Immature natural killer cell (primary cell): ENCODE measurements around the gene CEACAM16. TPM values are rescaled to one million over a fixed set of nuclear protein-coding genes. Genes with fewer than 3 reads are reported as not detected.

Source experiments
- DNase-seq, 3 donors: peaks; one replicate each; pipeline ENCODE4 v3.0.0; 2022; ENCODE audit warnings: mixed read lengths in 1 of 3
- H3K27ac Mint-ChIP-seq, 6 donors: one replicate each; pipeline ENCODE4 v1.8.0; 2020; ENCODE audit warnings: mixed read lengths in 6 of 6, mild to moderate bottlenecking in 5 of 6, inconsistent platforms in 4 of 6, moderate library complexity in 3 of 6
- H3K27me3 Mint-ChIP-seq, 3 donors: one replicate each; pipeline ENCODE4 v1.8.0; 2020 to 2021; ENCODE audit warnings: low read depth in 3 of 3, mild to moderate bottlenecking in 3 of 3, mixed read lengths in 3 of 3, moderate library complexity in 3 of 3, inconsistent platforms in 1 of 3
- H3K36me3 Mint-ChIP-seq, 3 donors: one replicate each; pipeline ENCODE4 v1.8.0; 2020; ENCODE audit warnings: mixed read lengths in 3 of 3, inconsistent platforms in 2 of 3, mild to moderate bottlenecking in 2 of 3
- H3K4me1 Mint-ChIP-seq, 2 donors: one replicate each; pipeline ENCODE4 v1.8.0; 2020; ENCODE audit warnings: inconsistent platforms in 2 of 2, mild to moderate bottlenecking in 2 of 2, mixed read lengths in 2 of 2, moderate library complexity in 1 of 2
- H3K4me3 Mint-ChIP-seq, 5 donors: one replicate each; pipeline ENCODE4 v1.8.0; 2020; ENCODE audit warnings: mild to moderate bottlenecking in 5 of 5, mixed read lengths in 5 of 5, inconsistent platforms in 3 of 5, moderate library complexity in 3 of 5
- H3K9me3 Mint-ChIP-seq, 6 donors: one replicate each; pipeline ENCODE4 v1.8.0; 2020; ENCODE audit warnings: mild to moderate bottlenecking in 6 of 6, mixed read lengths in 6 of 6, inconsistent platforms in 4 of 6, moderate library complexity in 3 of 6
- polyA plus RNA-seq, 3 donors: library from polyadenylated mRNA; unstranded; fragments of 300-500 nt; fragmentation: Illumina TruSeq; gene quantifications; one replicate each; pipeline ENCODE4 v1.2.3, GENCODE V29; 2021

Gene CEACAM16
- polyA plus RNA-seq, 3 donors from 2014 or later: not detected

GRCh38 chr19:44731081-44731480 lies 32.1 kb downstream of the CEACAM16 start:
- Mint-ChIP-seq H3K4me3 (no peak overlapping the region), H3K9me3 (no peaks in the 10 kb centered on the region), H3K36me3 (no peaks in the 10 kb centered on the region), H3K27me3 (peaks cover 4 to 8% (median 5%) of the 10 kb centered on the region in 3 donors), H3K4me1 (peaks cover 14% of the 10 kb centered on the region in 2 donors), H3K27ac (no peak overlapping the region)
- no peak for DNase-seq

- no peak overlapping the region for H3K4me3 Mint-ChIP-seq
- no peak for DNase-seq
- H3K9me3 Mint-ChIP-seq: no peaks in the 10 kb centered on the region
- peak overlapping the region in 1 of 6 donors; percentile 41 for H3K27ac Mint-ChIP-seq
- peaks cover 4 to 8% (median 8%) of the 10 kb centered on the region in 3 donors for H3K27me3 Mint-ChIP-seq
- peaks cover 14 to 18% of the 10 kb centered on the region in 2 donors for H3K4me1 Mint-ChIP-seq
- no peaks in the 10 kb centered on the region for H3K36me3 Mint-ChIP-seq
These were observed 32.7 kb downstream of the CEACAM16 start for GRCh38 chr19:44731622-44732021.

GRCh38 chr19:44732235-44733014 lies 33.5 kb downstream of the CEACAM16 start:
- Mint-ChIP-seq H3K36me3 (no peaks in the 10 kb centered on the region), H3K4me1 (peaks cover 22 to 26% of the 10 kb centered on the region in 2 donors), H3K4me3 (no peak overlapping the region), H3K27me3 (peaks cover 4 to 8% (median 8%) of the 10 kb centered on the region in 3 donors), H3K9me3 (no peaks in the 10 kb centered on the region), H3K27ac (peak overlapping the region in 1 of 6 donors; percentile 13)
- DNase-seq: no peak

- Mint-ChIP-seq H3K4me1 (peaks cover 29 to 34% of the 10 kb centered on the region in 2 donors), H3K9me3 (no peaks in the 10 kb centered on the region), H3K27me3 (peaks cover 4 to 8% (median 6%) of the 10 kb centered on the region in 3 donors), H3K27ac (no peak overlapping the region), H3K4me3 (no peak overlapping the region), H3K36me3 (no peaks in the 10 kb centered on the region)
- no peak for DNase-seq
These were observed 35.4 kb downstream of the CEACAM16 start for GRCh38 chr19:44734357-44734756.

GRCh38 chr19:44735011-44735410 lies 36.1 kb downstream of the CEACAM16 start:
- Mint-ChIP-seq H3K9me3 (no peaks in the 10 kb centered on the region), H3K27me3 (peaks cover 4 to 11% (median 4%) of the 10 kb centered on the region in 3 donors), H3K36me3 (no peaks in the 10 kb centered on the region), H3K27ac (peak overlapping the region in 1 of 6 donors; percentile 84), H3K4me3 (no peak overlapping the region), H3K4me1 (peaks cover 31 to 34% of the 10 kb centered on the region in 2 donors)
- no peak for DNase-seq

GRCh38 chr19:44737238-44738071 lies 38.5 kb downstream of the CEACAM16 start:
- Mint-ChIP-seq H3K36me3 (no peaks in the 10 kb centered on the region), H3K4me3 (peak overlapping the region; percentile 56 to 85 (median 80)), H3K4me1 (peaks cover 39% of the 10 kb centered on the region in 2 donors), H3K9me3 (no peaks in the 10 kb centered on the region), H3K27me3 (peaks cover 0 to 10% (median 4%) of the 10 kb centered on the region in 3 donors), H3K27ac (peak overlapping the region; percentile 69 to 91 (median 89))
- peak; percentile 48 to 59 (median 51) for DNase-seq

- Mint-ChIP-seq H3K27ac (peak overlapping the region in 4 of 6 donors; percentile 40 to 91 (median 72)), H3K36me3 (no peaks in the 10 kb centered on the region), H3K27me3 (peaks cover 0 to 9% (median 4%) of the 10 kb centered on the region in 3 donors), H3K4me3 (peak overlapping the region in 2 of 5 donors; percentile 50 to 80), H3K9me3 (no peaks in the 10 kb centered on the region), H3K4me1 (peaks cover 39 to 44% of the 10 kb centered on the region in 2 donors)
- DNase-seq: no peak
These were observed 39.2 kb downstream of the CEACAM16 start for GRCh38 chr19:44738136-44738535.

GRCh38 chr19:44738603-44739558 lies 39.9 kb downstream of the CEACAM16 start:
- H3K27ac Mint-ChIP-seq: peak overlapping the region in 4 of 6 donors; percentile 40 to 91 (median 72)
- H3K36me3 Mint-ChIP-seq: no peaks in the 10 kb centered on the region
- H3K27me3 Mint-ChIP-seq: peaks cover 0 to 9% (median 4%) of the 10 kb centered on the region in 3 donors
- DNase-seq: no peak
- peak overlapping the region in 1 of 5 donors; percentile 49 for H3K4me3 Mint-ChIP-seq
- H3K4me1 Mint-ChIP-seq: peaks cover 39 to 44% of the 10 kb centered on the region in 2 donors
- H3K9me3 Mint-ChIP-seq: no peaks in the 10 kb centered on the region

- Mint-ChIP-seq H3K4me3 (no peak overlapping the region), H3K9me3 (no peaks in the 10 kb centered on the region), H3K27me3 (peaks cover 0 to 4% (median 2%) of the 10 kb centered on the region in 3 donors), H3K27ac (peak overlapping the region in 5 of 6 donors; percentile 17 to 81 (median 64)), H3K36me3 (no peaks in the 10 kb centered on the region), H3K4me1 (peaks cover 34 to 40% of the 10 kb centered on the region in 2 donors)
- peak in 2 of 3 donors; percentile 39 to 43 for DNase-seq
These were observed 41.4 kb downstream of the CEACAM16 start for GRCh38 chr19:44740351-44740824.

- Mint-ChIP-seq H3K4me1 (peaks cover 33 to 40% of the 10 kb centered on the region in 2 donors), H3K9me3 (no peaks in the 10 kb centered on the region), H3K27me3 (peaks cover 0 to 5% (median 4%) of the 10 kb centered on the region in 3 donors), H3K27ac (peak overlapping the region in 4 of 6 donors; percentile 10 to 63 (median 48)), H3K4me3 (no peak overlapping the region), H3K36me3 (no peaks in the 10 kb centered on the region)
- DNase-seq: no peak
These were observed 42.3 kb downstream of the CEACAM16 start for GRCh38 chr19:44741258-44741731.

- H3K27me3 Mint-ChIP-seq: peaks cover 0 to 4% (median 3%) of the 10 kb centered on the region in 3 donors
- H3K9me3 Mint-ChIP-seq: no peaks in the 10 kb centered on the region
- H3K36me3 Mint-ChIP-seq: no peaks in the 10 kb centered on the region
- peak overlapping the region in 4 of 6 donors; percentile 10 to 63 (median 55) for H3K27ac Mint-ChIP-seq
- H3K4me1 Mint-ChIP-seq: peaks cover 33 to 42% of the 10 kb centered on the region in 2 donors
- no peak overlapping the region for H3K4me3 Mint-ChIP-seq
- no peak for DNase-seq
These were observed 42.9 kb downstream of the CEACAM16 start for GRCh38 chr19:44741841-44742329.

GRCh38 chr19:44742330-44743061 lies 43.5 kb downstream of the CEACAM16 start:
- no peaks in the 10 kb centered on the region for H3K9me3 Mint-ChIP-seq
- no peaks in the 10 kb centered on the region for H3K36me3 Mint-ChIP-seq
- H3K27ac Mint-ChIP-seq: peak overlapping the region in 4 of 6 donors; percentile 24 to 86 (median 62)
- peaks cover 33 to 39% of the 10 kb centered on the region in 2 donors for H3K4me1 Mint-ChIP-seq
- no peak overlapping the region for H3K4me3 Mint-ChIP-seq
- peaks cover 0 to 4% (median 4%) of the 10 kb centered on the region in 3 donors for H3K27me3 Mint-ChIP-seq
- DNase-seq: no peak
